Calu3 (cell line): Measurements from ENCODE around the gene SLC44A1. TPM values are rescaled to one million over a fixed set of nuclear protein-coding genes. Genes with fewer than 3 reads are reported as not detected.

Experiments
- BruUV-seq: library from RNA; stranded (reverse); fragments of 400-500 nt; replicated peaks from 2 replicates; lab custom pipeline; 2021; lab: Mats Ljungman, UMichigan
- CTCF ChIA-PET: fragments of 300-600 bp; sonication (Branson Sonifier 250); formaldehyde crosslinking; loops from one replicate; lab custom pipeline; 2022; ENCODE audit warnings: antibody characterized with exemption; lab: Charles Lee
- DNase-seq: peaks from one replicate; pipeline ENCODE4 v3.0.0; 2022
- H3K27ac Mint-ChIP-seq: one replicate; pipeline ENCODE4 v1.8.0; 2022; ENCODE audit warnings: mixed read lengths; ENCODE audit not compliant: unreplicated experiment
- H3K27me3 Mint-ChIP-seq: one replicate; pipeline ENCODE4 v1.8.0; 2022; ENCODE audit warnings: mixed read lengths; ENCODE audit not compliant: unreplicated experiment
- H3K36me3 Mint-ChIP-seq: one replicate; pipeline ENCODE4 v1.8.0; 2022; ENCODE audit warnings: mild to moderate bottlenecking, moderate library complexity, mixed read lengths; ENCODE audit not compliant: insufficient read depth, unreplicated experiment
- H3K4me1 Mint-ChIP-seq: one replicate; pipeline ENCODE4 v1.8.0; 2022; ENCODE audit warnings: mild to moderate bottlenecking, low read depth, mixed read lengths; ENCODE audit not compliant: unreplicated experiment
- H3K4me3 Mint-ChIP-seq: one replicate; pipeline ENCODE4 v1.8.0; 2022; ENCODE audit warnings: mild to moderate bottlenecking, low read depth, moderate library complexity, mixed read lengths; ENCODE audit not compliant: unreplicated experiment
- H3K9me3 Mint-ChIP-seq: one replicate; pipeline ENCODE4 v1.8.0; 2022; ENCODE audit warnings: low read depth, mixed read lengths; ENCODE audit not compliant: unreplicated experiment
- intact Hi-C: fragments of 100-400 bp; cut with micrococcal nuclease; formaldehyde crosslinking; loops from one replicate; pipeline ENCODE4 v1.10.0; 2022; ENCODE audit not compliant: unreplicated experiment
- total RNA-seq: library from RNA; stranded (reverse); gene quantifications from 2 replicates; pipeline ENCODE4 v1.2.3, GENCODE V29; 2022
- TF ChIP-seq, protein P1 (sequence below): fragments of 200-600 bp; IDR thresholded peaks from one replicate; pipeline ENCODE4 v1.8.0; 2022; ENCODE audit warnings: antibody characterized with exemption; ENCODE audit not compliant: unreplicated experiment

The SLC44A1 gene
- total RNA-seq, 1 experiment from 2014 or later: 41.2 TPM

DNA sequence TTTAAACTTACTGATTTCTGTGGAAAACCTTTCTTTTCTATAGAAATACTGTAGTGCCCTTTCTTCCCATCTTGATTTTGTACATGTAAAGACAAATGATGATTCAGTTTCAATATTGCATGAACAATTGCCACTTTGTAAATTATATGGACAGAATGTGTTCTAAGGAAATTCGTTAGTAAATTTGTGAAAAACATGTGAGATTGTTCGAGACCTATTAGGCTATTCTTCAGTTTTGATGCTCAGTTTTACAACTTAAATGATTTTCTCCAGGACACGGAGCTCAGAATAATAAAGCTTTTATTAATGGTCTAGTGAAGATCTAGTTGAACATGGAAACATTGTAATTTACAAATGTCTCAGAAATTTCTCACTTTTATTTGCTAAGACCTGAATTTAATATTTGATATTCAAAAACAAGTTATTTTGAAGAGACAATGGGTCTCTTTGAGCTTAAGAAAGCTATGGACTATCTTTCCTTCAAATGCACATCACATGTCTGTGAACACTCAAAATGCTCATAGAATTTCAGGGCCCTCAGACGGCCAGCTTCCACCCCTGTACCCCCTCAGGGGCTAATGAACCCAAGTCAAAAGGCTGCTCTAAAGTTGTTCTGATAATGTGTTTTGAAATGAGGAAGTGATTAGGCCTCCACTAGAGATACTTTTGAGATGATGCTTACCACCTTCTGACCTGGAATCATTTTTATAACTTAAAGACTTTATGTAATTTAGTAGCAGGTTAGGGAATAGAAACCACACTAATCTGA lies 149.3 kb downstream of the SLC44A1 start:
- no peak overlapping the region for H3K27ac Mint-ChIP-seq
- CTCF ChIA-PET: no interaction called here
- no peaks in the 10 kb centered on the region for H3K9me3 Mint-ChIP-seq
- no peaks in the 10 kb centered on the region for H3K4me1 Mint-ChIP-seq
- H3K36me3 Mint-ChIP-seq: no peaks in the 10 kb centered on the region
- BruUV-seq: no TSS peak
- no peak overlapping the region for H3K4me3 Mint-ChIP-seq
- TF ChIP-seq, protein P1, sequence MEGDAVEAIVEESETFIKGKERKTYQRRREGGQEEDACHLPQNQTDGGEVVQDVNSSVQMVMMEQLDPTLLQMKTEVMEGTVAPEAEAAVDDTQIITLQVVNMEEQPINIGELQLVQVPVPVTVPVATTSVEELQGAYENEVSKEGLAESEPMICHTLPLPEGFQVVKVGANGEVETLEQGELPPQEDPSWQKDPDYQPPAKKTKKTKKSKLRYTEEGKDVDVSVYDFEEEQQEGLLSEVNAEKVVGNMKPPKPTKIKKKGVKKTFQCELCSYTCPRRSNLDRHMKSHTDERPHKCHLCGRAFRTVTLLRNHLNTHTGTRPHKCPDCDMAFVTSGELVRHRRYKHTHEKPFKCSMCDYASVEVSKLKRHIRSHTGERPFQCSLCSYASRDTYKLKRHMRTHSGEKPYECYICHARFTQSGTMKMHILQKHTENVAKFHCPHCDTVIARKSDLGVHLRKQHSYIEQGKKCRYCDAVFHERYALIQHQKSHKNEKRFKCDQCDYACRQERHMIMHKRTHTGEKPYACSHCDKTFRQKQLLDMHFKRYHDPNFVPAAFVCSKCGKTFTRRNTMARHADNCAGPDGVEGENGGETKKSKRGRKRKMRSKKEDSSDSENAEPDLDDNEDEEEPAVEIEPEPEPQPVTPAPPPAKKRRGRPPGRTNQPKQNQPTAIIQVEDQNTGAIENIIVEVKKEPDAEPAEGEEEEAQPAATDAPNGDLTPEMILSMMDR: no peak
- no peaks in the 10 kb centered on the region for H3K27me3 Mint-ChIP-seq
- intact Hi-C loops: no loop called here
- no peak for DNase-seq

DNA sequence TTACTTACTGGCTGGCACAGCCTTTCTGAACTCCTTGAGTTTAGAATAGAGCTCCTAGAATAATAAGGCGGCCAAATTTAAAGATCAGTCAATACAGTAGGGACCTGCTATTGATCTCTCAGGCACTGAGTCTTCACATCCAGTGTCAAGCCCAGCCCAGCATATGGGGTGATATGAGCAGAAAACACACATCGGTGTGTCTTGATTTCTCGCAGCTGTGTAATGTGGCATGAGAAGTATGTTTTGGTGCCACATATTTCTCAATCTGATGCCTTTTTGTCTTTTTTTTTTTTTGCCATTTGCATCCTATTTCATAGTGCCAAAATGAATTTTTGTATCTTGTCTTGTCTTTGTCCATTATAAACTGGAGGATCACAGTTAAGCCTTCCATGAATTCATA lies 152.0 kb downstream of the SLC44A1 start:
- Mint-ChIP-seq H3K27me3 (no peaks in the 10 kb centered on the region), H3K36me3 (no peaks in the 10 kb centered on the region), H3K4me1 (no peaks in the 10 kb centered on the region), H3K27ac (no peak overlapping the region), H3K9me3 (no peaks in the 10 kb centered on the region), H3K4me3 (no peak overlapping the region)
- intact Hi-C loops: no loop called here
- no peak for DNase-seq
- CTCF ChIA-PET: no interaction called here
- TF ChIP-seq, protein P1: no peak
- BruUV-seq: no TSS peak

DNA sequence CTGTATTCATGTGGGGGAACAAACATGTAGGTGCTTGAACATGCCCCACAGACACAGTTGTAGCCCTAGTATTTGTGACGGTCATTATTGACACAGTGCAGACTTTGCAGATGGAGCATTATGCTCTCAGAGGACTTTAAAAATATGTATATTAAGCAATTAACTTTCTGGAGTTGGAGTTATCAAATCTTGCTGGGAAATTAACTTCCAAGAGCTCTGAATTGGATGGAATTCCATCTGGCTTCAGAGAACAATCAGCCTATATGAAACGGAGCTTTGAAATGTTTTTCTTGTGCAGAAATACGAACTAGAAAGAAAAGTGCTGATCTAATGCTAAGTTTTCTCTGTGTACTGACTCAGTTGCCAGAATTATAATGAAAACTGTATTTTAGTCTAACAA lies 152.4 kb downstream of the SLC44A1 start:
- Mint-ChIP-seq H3K9me3 (no peaks in the 10 kb centered on the region), H3K36me3 (no peaks in the 10 kb centered on the region), H3K27me3 (no peaks in the 10 kb centered on the region), H3K4me1 (no peaks in the 10 kb centered on the region), H3K27ac (no peak overlapping the region), H3K4me3 (no peak overlapping the region)
- BruUV-seq: no TSS peak
- CTCF ChIA-PET: no interaction called here
- intact Hi-C loops: no loop called here
- TF ChIP-seq, protein P1: no peak
- DNase-seq: no peak

DNA sequence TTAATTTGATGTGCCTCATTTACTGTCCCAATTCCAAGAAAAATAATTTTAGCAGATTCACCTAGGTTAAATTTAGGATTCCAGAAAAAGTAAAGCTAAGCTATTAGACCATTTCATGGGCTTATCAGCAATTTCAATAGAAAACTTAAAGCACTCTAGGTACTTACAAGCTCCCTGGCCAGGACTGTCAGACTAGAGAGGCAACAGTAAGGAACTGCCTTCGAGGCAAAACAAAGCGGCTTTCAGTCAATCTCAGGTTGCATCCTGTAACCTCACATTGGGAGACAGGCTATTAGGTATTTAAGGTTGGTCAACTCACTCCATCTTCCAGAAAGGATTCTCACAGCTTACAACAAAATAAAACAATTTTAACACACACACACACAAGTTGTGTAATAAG lies 154.7 kb downstream of the SLC44A1 start:
- intact Hi-C loops: no loop called here
- Mint-ChIP-seq H3K9me3 (no peaks in the 10 kb centered on the region), H3K36me3 (peaks cover 5% of the 10 kb centered on the region), H3K27ac (no peak overlapping the region), H3K4me1 (peaks cover 7% of the 10 kb centered on the region), H3K4me3 (no peak overlapping the region), H3K27me3 (no peaks in the 10 kb centered on the region)
- no TSS peak for BruUV-seq
- CTCF ChIA-PET: no interaction called here
- no peak for DNase-seq
- TF ChIP-seq, protein P1: no peak
